ENCODE measurements around the gene NPAS4. TPM values are rescaled to one million over a fixed set of nuclear protein-coding genes. Genes with fewer than 3 reads are reported as not detected.
"Not testable (repeated sequence)": the region's sequence is repeated elsewhere in the genome, so short reads cannot be mapped to it uniquely, and the experiment has no call there.

The NPAS4 gene
- 1 to 10 TPM in 1 of 4 donors, under 1 TPM in 2, not detected in 1; 0.27 to 2.6 (median 0.93) TPM for total RNA-seq

DNA sequence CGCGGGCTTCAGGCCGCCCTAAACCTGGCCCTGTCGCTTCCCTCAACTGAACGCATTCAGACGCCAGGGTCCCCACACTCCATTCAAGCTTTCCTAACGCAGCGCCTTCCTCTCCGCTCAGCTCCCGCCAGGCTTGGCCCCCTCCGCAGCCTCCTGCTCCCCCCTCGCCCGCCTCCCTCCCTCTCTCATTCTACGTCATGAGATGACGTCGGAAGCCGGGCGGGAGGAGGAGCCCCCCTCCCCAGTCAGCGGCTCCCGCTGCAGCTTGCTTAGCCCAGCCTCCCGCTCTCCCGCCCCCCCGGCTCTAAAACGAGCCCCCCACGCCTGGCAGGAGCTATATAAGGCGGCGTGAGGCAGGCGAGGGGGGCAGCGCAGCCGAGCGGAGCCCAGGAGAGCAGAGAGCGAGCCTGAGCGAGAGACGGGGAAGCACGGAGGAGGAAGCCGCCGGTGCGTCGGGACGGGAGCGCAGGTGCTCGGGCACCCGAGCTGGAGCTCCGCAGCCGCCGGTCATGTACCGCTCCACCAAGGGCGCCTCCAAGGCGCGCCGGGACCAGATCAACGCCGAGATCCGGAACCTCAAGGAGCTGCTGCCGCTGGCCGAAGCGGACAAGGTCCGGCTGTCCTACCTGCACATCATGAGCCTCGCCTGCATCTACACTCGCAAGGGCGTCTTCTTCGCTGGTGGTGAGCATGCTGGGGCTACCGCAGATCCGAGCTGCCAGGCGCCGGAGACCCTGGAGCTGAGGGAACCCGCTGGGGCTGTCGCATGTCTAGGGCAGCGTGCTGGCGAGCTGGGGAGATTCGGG, at the start of gene NPAS4:
Gene NPAS4, plus strand, starts transcription at position 365 of the 806 bp plus-strand sequence. Its CDS starts 145 bp downstream, at position 510.
- H3K9me3 ChIP-seq: no peaks in the 10 kb centered on the region
- H3K27me3 ChIP-seq: no peaks in the 10 kb centered on the region
- 24 to 35% methylated on average over 4 to 6 of the region's 71 CpGs for WGBS, 2 donors (ENCODE audit: low coverage in 1 of 2)
- peaks cover 0 to 44% (median 21%) of the 10 kb centered on the region in 3 donors for H3K4me1 ChIP-seq
- ATAC-seq: peak; percentile 1
- peak within 1 kb of the TSS in 1 of 2 donors; percentile 4 for H3K4me3 ChIP-seq
- H3K27ac ChIP-seq: peak within 1 kb of the TSS in 3 of 4 donors; percentile 53 to 58 (median 57)
- TF ChIP-seq EP300 (IDR thresholded peaks at IDR 0.05) (no peak), POLR2A (IDR thresholded peaks at IDR 0.05) (no peak), CTCF (IDR thresholded peaks at IDR 0.05) (no peak), POLR2AphosphoS5 (IDR thresholded peaks at IDR 0.05) (no peak)
- peaks cover 0 to 38% of the 10 kb centered on the region in 2 donors for H3K36me3 ChIP-seq

- Histone ChIP-seq H3K4me1 (peaks cover 0 to 32% (median 4%) of the 10 kb centered on the region in 3 donors), H3K9me3 (no peaks in the 10 kb centered on the region), H3K36me3 (no peaks in the 10 kb centered on the region), H3K27me3 (peaks cover 49% of the 10 kb centered on the region), H3K4me3 (peak within 1 kb of the TSS; percentile 77), H3K27ac (peak within 1 kb of the TSS in 3 of 4 donors; percentile 24 to 74 (median 49))
- TF ChIP-seq POLR2A (IDR thresholded peaks at IDR 0.05) (peak in 1 of 2 donors; percentile 3), CTCF (IDR thresholded peaks at IDR 0.05) (no peak)
- ATAC-seq: peak; percentile 62
- WGBS, 2 donors (ENCODE audit: low coverage in 1 of 2): 0% methylated on average over 13 to 15 of the region's 72 CpGs
These were observed 49.0 kb upstream of the NPAS4 start, which contains the start of gene SLC29A2 for GRCh38 chr11:66371627-66372415. Gene SLC29A2 (minus strand): TSS chr11:66371760. CDS start chr11:66371591, 169 bp downstream.

- WGBS, 2 donors (ENCODE audit: low coverage in 1 of 2): 44 to 54% methylated on average over 5 of the region's 5 CpGs
- ATAC-seq: no peak
- H3K36me3 ChIP-seq: no peaks in the 10 kb centered on the region
- peaks cover 0 to 32% (median 4%) of the 10 kb centered on the region in 3 donors for H3K4me1 ChIP-seq
- H3K4me3 ChIP-seq: no peak overlapping the region
- TF ChIP-seq POLR2AphosphoS5 (IDR thresholded peaks at IDR 0.05): no peak
- TF ChIP-seq POLR2A (IDR thresholded peaks at IDR 0.05): no peak
- TF ChIP-seq CTCF (IDR thresholded peaks at IDR 0.05): no peak
- no peak for TF ChIP-seq EP300 (IDR thresholded peaks at IDR 0.05)
- H3K27me3 ChIP-seq: peaks cover 59% of the 10 kb centered on the region
- H3K27ac ChIP-seq: no peak overlapping the region
- no peaks in the 10 kb centered on the region for H3K9me3 ChIP-seq
These were observed 47.6 kb upstream of the NPAS4 start for GRCh38 chr11:66373265-66373664.

DNA sequence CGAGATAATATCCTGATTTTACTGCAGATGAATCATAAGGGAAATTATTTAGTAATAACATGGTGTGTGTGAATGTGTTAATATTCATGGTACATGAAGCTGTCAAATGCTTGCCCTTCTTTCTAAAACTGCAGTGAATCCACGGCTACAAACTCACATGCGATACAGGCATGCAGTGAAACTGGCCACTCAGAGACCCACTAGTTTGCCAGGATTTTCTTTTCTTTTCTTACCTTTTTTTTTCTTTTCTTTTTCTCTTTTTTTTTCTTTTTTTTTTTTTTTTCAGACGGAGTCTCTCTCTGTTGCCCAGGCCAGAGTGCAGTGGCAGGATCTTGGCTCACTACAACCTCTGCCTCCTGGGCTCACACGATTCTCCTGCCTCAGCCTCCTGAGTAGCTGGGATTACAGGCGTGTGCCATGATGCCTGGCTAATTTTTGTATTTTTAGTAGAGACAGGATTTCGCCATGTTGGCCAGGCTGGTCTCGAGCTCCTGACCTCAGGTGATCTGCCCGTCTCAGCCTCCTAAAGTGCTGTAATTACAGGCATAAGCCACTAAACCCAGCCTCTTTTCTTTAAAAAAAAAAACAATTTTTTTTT, 47.0 kb upstream of the NPAS4 start:
- WGBS, 2 donors (ENCODE audit: low coverage in 1 of 2): 68 to 82% methylated on average over 4 to 6 of the region's 9 CpGs
- not testable (repeated sequence) for H3K9me3 ChIP-seq, H3K27ac ChIP-seq, H3K4me3 ChIP-seq, H3K36me3 ChIP-seq, ATAC-seq
- H3K4me1 ChIP-seq: peaks cover 0 to 32% (median 4%) of the 10 kb centered on the region in 3 donors
- peaks cover 61% of the 10 kb centered on the region for H3K27me3 ChIP-seq

DNA sequence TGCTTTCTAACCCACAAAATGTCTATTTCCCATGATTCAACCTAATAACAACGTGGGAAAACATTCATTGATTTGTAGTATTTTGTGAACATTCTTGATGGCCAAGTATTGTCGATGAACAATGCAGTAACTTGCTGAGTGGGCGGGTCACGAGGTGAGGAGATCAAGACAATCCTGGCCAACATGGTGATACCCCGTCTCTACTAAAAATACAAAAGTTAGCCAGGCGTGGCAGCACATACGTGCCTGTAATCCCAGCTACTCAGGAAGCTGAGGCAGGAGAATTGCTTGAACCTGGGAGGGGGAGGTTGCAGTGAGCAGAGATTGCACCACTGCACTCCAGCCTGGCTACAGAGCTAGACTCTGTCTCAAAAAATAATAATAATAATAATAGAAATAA, 40.6 kb upstream of the NPAS4 start:
- WGBS, 2 donors (ENCODE audit: low coverage in 1 of 2): 20 to 28% methylated on average over 5 to 7 of the region's 7 CpGs

DNA sequence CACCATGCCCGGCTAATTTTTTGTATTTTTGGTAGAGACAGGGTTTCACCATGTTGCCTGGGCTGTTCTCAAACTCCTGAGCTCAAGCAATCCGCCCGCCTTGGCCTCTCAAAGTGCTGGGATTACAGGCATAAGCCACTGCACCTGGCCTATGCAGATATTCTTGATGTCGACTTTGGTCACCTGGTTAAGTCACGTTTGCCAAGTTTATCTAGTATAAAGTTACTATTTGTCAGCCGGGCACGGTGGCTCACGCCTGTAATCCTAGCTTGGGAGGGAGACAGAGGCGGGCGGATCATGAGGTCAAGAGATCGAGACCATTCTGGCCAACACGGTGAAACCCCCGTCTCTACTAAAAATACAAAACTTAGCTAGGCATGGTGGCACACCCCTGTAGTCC, 36.5 kb upstream of the NPAS4 start:
- peaks cover 0 to 10% (median 0%) of the 10 kb centered on the region in 3 donors for H3K4me1 ChIP-seq
- ATAC-seq, H3K4me3 ChIP-seq, H3K36me3 ChIP-seq, H3K9me3 ChIP-seq, H3K27ac ChIP-seq: not testable (repeated sequence)
- WGBS, 2 donors (ENCODE audit: low coverage in 1 of 2): 80 to 85% methylated on average over 3 to 8 of the region's 13 CpGs
- H3K27me3 ChIP-seq: peaks cover 31% of the 10 kb centered on the region

More for the DNA sequence above, 40.6 kb upstream of the NPAS4 start:
- H3K4me3 ChIP-seq, H3K36me3 ChIP-seq, H3K27ac ChIP-seq, ATAC-seq, H3K4me1 ChIP-seq, H3K9me3 ChIP-seq: not testable (repeated sequence)
- peaks cover 61% of the 10 kb centered on the region for H3K27me3 ChIP-seq

Data from gastroesophageal sphincter (tissue), 4 donors.